ENCODE measurements around the gene LIPF. TPM values are rescaled to one million over a fixed set of nuclear protein-coding genes. Genes with fewer than 3 reads are reported as not detected.

Gene LIPF
- total RNA-seq, 1 experiment from 2014 or later = not detected

- Mint-ChIP-seq H3K36me3 (ENCODE audit: insufficient read depth in 1 of 3, low read depth in 3 of 3) (no peaks in the 10 kb centered on the region), H3K27me3 (ENCODE audit: low read depth) (no peaks in the 10 kb centered on the region), H3K4me3 (no peak overlapping the region), H3K27ac (no peak overlapping the region), H3K4me1 (peaks cover 0 to 6% of the 10 kb centered on the region in 2 experiments; a peak in 1 of 4 replicates), H3K9me3 (peaks cover 4% of the 10 kb centered on the region in 2 experiments; a peak in 3 of 5 replicates)
- no peak overlapping the region for H4K8ac ChIP-seq (replicated peaks; ENCODE audit: insufficient read length, low read depth, low read length)
- no peak overlapping the region for H3K56ac ChIP-seq (ENCODE audit: insufficient read length, low read depth, low read length)
- H3K27me3 ChIP-seq (ENCODE audit: insufficient read depth, low read length) = no peaks in the 10 kb centered on the region
- H4K20me1 ChIP-seq (ENCODE audit: control insufficient read depth, insufficient read depth, insufficient read length) = no peaks in the 10 kb centered on the region
- H3K9ac ChIP-seq (ENCODE audit: extremely low read depth, insufficient read length, low read length) = no peak overlapping the region
- no peak overlapping the region for H2BK120ac ChIP-seq (ENCODE audit: low read depth, low read length, poor library complexity, severe bottlenecking)
- H3K18ac ChIP-seq (ENCODE audit: insufficient read length, low read depth, low read length) = no peak overlapping the region
- H4K91ac ChIP-seq (ENCODE audit: insufficient read length, low read depth, low read length) = no peak overlapping the region
- H3K4me2 ChIP-seq (ENCODE audit: insufficient read depth, insufficient read length, low read length) = no peak overlapping the region
- no peaks in the 10 kb centered on the region for H3K23me2 ChIP-seq (ENCODE audit: insufficient read length, low read depth, low read length, poor library complexity, severe bottlenecking)
- no peak for DNase-seq
- H2BK12ac ChIP-seq (ENCODE audit: insufficient read length, low read depth, low read length) = no peak overlapping the region
- H3K79me2 ChIP-seq (ENCODE audit: insufficient read depth, low read length) = no peaks in the 10 kb centered on the region
- H4K5ac ChIP-seq (ENCODE audit: insufficient read length, low read depth, low read length) = no peak overlapping the region
- H3K4ac ChIP-seq (ENCODE audit: low read depth, low read length) = no peak overlapping the region
- TF ChIP-seq CTCF (conservative IDR thresholded peaks at IDR 0.05) = no peak
- H2BK5ac ChIP-seq (ENCODE audit: insufficient read length, low read length) = no peak overlapping the region
- no peak overlapping the region for H2AFZ ChIP-seq (ENCODE audit: low read length)
- H2BK20ac ChIP-seq (ENCODE audit: low read depth, low read length, poor library complexity, severe bottlenecking) = no peak overlapping the region
- H3K9me3 ChIP-seq (ENCODE audit: control insufficient read depth, low read depth, low read length) = no peaks in the 10 kb centered on the region
- H2AK5ac ChIP-seq (ENCODE audit: insufficient read length, low read length) = no peak overlapping the region
- no CpG with 5 or more reads among the region's 2 CpGs for WGBS (ENCODE audit: extremely low coverage, insufficient read length, low lambda C conversion rate)
- no peaks in the 10 kb centered on the region for H3K4me1 ChIP-seq (ENCODE audit: insufficient read depth, low read length)
- no peaks in the 10 kb centered on the region for H3K79me1 ChIP-seq (ENCODE audit: insufficient read depth, low read depth, low read length, poor library complexity, severe bottlenecking)
- H3K23ac ChIP-seq (ENCODE audit: insufficient read length, low read depth, low read length) = no peak overlapping the region
- H3T11ph ChIP-seq (ENCODE audit: low read length) = no peak overlapping the region
- no peak overlapping the region for H2BK15ac ChIP-seq (ENCODE audit: low read depth, low read length)
- H3K27ac ChIP-seq (ENCODE audit: insufficient read length, low read depth, low read length) = no peak overlapping the region
- no peak overlapping the region for H3K14ac ChIP-seq (ENCODE audit: insufficient read depth, low read length)
Measured at GRCh38 chr10:88623835-88624234, 40.4 kb upstream of the LIPF start.
